GM19324 (cell line): ENCODE data around the gene RUFY1.
"Not testable (repeated sequence)": the region's sequence is repeated elsewhere in the genome, so short reads cannot be mapped to it uniquely, and the experiment has no call there.

Source experiments
- ATAC-seq: cut with Tn5 transposase; IDR thresholded peaks from one replicate; pipeline ENCODE4 v1.9.1; 2021; ENCODE audit warnings: mild to moderate bottlenecking, moderate library complexity; ENCODE audit not compliant: unreplicated experiment, low FRiP score

Gene RUFY1

GRCh38 chr5:179550511-179551342, at the start of gene RUFY1:
Gene RUFY1, plus strand, starts transcription at chr5:179550554. Its CDS starts 16 bp downstream, at chr5:179550570.
- ATAC-seq = peak; percentile 89

GRCh38 chr5:179501997-179502396, 48.4 kb upstream of the RUFY1 start:
- not testable (repeated sequence) for ATAC-seq

- ATAC-seq = not testable (repeated sequence)
Observed at GRCh38 chr5:179502420-179502819, 47.9 kb upstream of the RUFY1 start.

- no peak for ATAC-seq
Observed at GRCh38 chr5:179504191-179504590, 46.2 kb upstream of the RUFY1 start.

- ATAC-seq = no peak
Observed at GRCh38 chr5:179504600-179505396, 45.6 kb upstream of the RUFY1 start.

- no peak for ATAC-seq
Observed at GRCh38 chr5:179505636-179506261, 44.6 kb upstream of the RUFY1 start.

GRCh38 chr5:179509239-179509638, 41.1 kb upstream of the RUFY1 start:
- ATAC-seq = no peak

- ATAC-seq = no peak
Observed at GRCh38 chr5:179509845-179510244, 40.5 kb upstream of the RUFY1 start.

GRCh38 chr5:179512452-179513000, 37.8 kb upstream of the RUFY1 start:
- no peak for ATAC-seq

- not testable (repeated sequence) for ATAC-seq
Observed at GRCh38 chr5:179515501-179515900, 34.9 kb upstream of the RUFY1 start.

GRCh38 chr5:179516221-179516620, 34.1 kb upstream of the RUFY1 start:
- ATAC-seq = no peak

GRCh38 chr5:179517746-179518145, 32.6 kb upstream of the RUFY1 start:
- ATAC-seq = not testable (repeated sequence)

- peak; percentile 76 for ATAC-seq
Observed at GRCh38 chr5:179518369-179518768, 32.0 kb upstream of the RUFY1 start.

- ATAC-seq = not testable (repeated sequence)
Observed at GRCh38 chr5:179519416-179520070, 30.8 kb upstream of the RUFY1 start.

GRCh38 chr5:179522107-179522506, 28.2 kb upstream of the RUFY1 start:
- not testable (repeated sequence) for ATAC-seq

GRCh38 chr5:179526978-179527377, 23.4 kb upstream of the RUFY1 start:
- ATAC-seq = no peak

- no peak for ATAC-seq
Observed at GRCh38 chr5:179530069-179530998, 20.0 kb upstream of the RUFY1 start.

GRCh38 chr5:179533024-179533423, 17.3 kb upstream of the RUFY1 start:
- ATAC-seq = no peak

- ATAC-seq = no peak
Observed at GRCh38 chr5:179533907-179534306, 16.4 kb upstream of the RUFY1 start.
